ENCODE data around the gene DMAC2L. TPM values are rescaled to one million over a fixed set of nuclear protein-coding genes. Genes with fewer than 3 reads are reported as not detected.
"Not testable (repeated sequence)": the region's sequence is repeated elsewhere in the genome, so short reads cannot be mapped to it uniquely, and the experiment has no call there.

Gene DMAC2L
- total RNA-seq, 2 experiments from 2014 or later = 14.5 to 18.1 TPM

GRCh38 chr14:50312734-50313054 lies 570 bp downstream of the DMAC2L start:
- Mint-ChIP-seq H3K27me3 (no peaks in the 10 kb centered on the region), H3K9me3 (peaks cover 12% of the 10 kb centered on the region), H3K4me3 (peak overlapping the region; percentile 91), H3K27ac (peak overlapping the region; percentile 98), H3K4me1 (peaks cover 51% of the 10 kb centered on the region), H3K36me3 (peaks cover 47% of the 10 kb centered on the region)
- no peak for DNase-seq

- H3K4me1 Mint-ChIP-seq = peaks cover 52% of the 10 kb centered on the region
- H3K27me3 Mint-ChIP-seq, H3K4me3 Mint-ChIP-seq, H3K27ac Mint-ChIP-seq, DNase-seq: not testable (repeated sequence)
- peaks cover 42% of the 10 kb centered on the region for H3K36me3 Mint-ChIP-seq
- H3K9me3 Mint-ChIP-seq = peaks cover 12% of the 10 kb centered on the region
These were observed 2.0 kb downstream of the DMAC2L start for GRCh38 chr14:50314098-50314497.

DNA sequence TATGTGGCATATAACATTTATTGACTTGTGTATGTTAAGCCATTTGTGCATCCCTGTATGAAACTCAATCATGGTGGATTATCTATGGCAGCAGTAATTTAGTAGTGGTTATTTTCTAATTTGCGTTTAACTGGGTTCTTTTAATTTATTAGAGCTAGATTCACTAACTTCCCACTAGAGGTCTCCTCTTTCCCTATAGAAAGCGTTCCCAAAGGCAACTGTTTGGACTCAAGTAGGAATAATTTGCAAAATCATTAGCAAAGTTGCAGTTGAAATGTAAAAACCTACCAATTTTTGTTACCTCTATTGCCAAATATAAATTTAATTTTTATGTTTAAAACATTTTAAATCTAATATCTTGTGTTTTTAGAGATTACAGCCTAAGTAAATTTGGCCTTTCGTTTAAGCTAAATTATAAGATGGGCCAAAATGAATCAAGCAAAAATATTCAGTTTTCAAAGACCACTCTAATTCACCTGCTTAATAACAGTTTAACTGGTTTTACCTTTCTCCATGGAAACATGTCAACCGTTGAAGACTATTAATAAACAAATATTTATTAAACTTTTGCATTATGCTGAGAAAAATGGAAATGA lies 6.0 kb downstream of the DMAC2L start:
- no peak for DNase-seq
- no peak overlapping the region for H3K27ac Mint-ChIP-seq
- peaks cover 39% of the 10 kb centered on the region for H3K36me3 Mint-ChIP-seq
- peaks cover 12% of the 10 kb centered on the region for H3K9me3 Mint-ChIP-seq
- H3K27me3 Mint-ChIP-seq = no peaks in the 10 kb centered on the region
- H3K4me3 Mint-ChIP-seq = no peak overlapping the region
- peaks cover 48% of the 10 kb centered on the region for H3K4me1 Mint-ChIP-seq

DNA sequence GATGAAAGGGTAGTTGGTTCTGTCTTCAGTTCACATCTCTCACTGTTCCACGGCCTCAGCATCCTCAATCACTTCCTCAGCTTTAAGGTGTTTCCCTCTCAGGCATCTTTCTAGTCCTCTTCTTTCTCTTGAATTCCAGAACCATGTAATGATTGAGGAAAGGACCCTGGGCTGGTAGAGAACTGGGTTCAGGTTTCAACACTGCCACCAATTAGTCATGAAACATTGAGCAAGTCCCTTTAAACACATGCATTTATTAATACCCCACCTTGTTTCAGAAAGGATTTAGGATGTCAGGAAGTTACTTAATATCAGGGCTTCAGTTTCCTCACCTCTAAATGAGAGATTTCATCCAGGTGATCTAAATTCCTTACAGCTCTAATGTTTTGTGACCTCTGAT lies 7.2 kb downstream of the DMAC2L start:
- H3K36me3 Mint-ChIP-seq = peaks cover 28% of the 10 kb centered on the region
- H3K9me3 Mint-ChIP-seq = peaks cover 4% of the 10 kb centered on the region
- no peak for DNase-seq
- no peak overlapping the region for H3K27ac Mint-ChIP-seq
- H3K27me3 Mint-ChIP-seq = no peaks in the 10 kb centered on the region
- peaks cover 38% of the 10 kb centered on the region for H3K4me1 Mint-ChIP-seq
- no peak overlapping the region for H3K4me3 Mint-ChIP-seq

DNA sequence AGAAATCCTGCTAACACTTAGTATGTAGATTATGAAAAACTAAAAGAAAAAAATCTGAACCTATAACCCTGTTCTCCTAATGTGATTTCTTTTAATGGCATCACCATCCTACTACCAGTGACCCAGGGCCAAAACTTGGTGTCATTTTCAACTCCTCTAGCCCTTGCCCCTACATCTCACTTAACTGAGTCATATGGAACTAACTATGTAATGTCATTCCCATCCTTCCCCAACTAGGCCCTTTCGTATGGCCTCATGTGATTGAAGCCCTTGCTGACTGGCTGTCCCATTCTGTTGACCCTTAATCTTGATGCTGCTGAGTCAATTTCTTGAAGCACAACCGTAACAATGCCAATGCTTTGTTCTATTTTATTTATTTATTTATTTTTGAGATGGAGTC lies 7.6 kb downstream of the DMAC2L start:
- no peaks in the 10 kb centered on the region for H3K27me3 Mint-ChIP-seq
- peaks cover 3% of the 10 kb centered on the region for H3K9me3 Mint-ChIP-seq
- H3K36me3 Mint-ChIP-seq = peaks cover 24% of the 10 kb centered on the region
- H3K4me3 Mint-ChIP-seq = no peak overlapping the region
- H3K4me1 Mint-ChIP-seq = peaks cover 37% of the 10 kb centered on the region
- H3K27ac Mint-ChIP-seq = peak overlapping the region; percentile 29
- no peak for DNase-seq

GRCh38 chr14:50320283-50320682 lies 8.2 kb downstream of the DMAC2L start:
- H3K4me3 Mint-ChIP-seq = no peak overlapping the region
- no peak for DNase-seq
- no peak overlapping the region for H3K27ac Mint-ChIP-seq

DNA sequence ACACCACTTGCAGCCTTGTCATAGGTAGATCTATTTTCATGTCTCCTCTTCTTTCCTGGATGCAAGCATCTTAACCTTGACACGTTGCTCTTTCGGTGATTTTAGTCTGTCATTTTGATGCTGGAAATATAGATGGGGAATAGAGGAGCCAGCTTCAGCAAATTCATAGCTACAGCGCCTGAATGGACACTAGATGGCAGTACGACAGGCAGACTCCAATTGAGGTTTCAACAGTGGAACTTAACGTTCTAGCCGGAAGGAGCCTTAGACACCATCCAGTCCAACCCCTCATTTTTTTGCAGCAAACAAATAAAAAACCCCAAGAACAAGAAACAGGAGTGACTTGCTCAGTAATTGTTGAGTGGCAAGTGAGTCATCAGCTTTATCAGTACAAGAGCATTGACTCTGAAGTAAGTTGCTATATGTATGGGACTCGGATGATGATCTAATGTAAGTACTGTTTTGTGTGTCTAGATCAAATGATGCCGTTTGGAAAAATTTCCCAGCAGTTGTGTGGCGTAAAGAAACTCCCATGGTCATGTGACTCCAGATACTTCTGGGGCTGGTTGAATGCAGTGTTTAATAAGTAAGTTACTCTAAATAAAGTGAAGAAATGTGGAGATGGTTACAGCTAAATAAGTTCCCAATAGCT lies 9.0 kb downstream of the DMAC2L start:
- no peak overlapping the region for H3K4me3 Mint-ChIP-seq
- H3K4me1 Mint-ChIP-seq = peaks cover 33% of the 10 kb centered on the region
- no peak overlapping the region for H3K27ac Mint-ChIP-seq
- H3K36me3 Mint-ChIP-seq = peaks cover 14% of the 10 kb centered on the region
- H3K9me3 Mint-ChIP-seq = peaks cover 2% of the 10 kb centered on the region
- no peaks in the 10 kb centered on the region for H3K27me3 Mint-ChIP-seq
- peak; percentile 63 for DNase-seq

More at GRCh38 chr14:50320283-50320682, 8.2 kb downstream of the DMAC2L start:
- H3K27me3 Mint-ChIP-seq = no peaks in the 10 kb centered on the region
- peaks cover 37% of the 10 kb centered on the region for H3K4me1 Mint-ChIP-seq
- peaks cover 3% of the 10 kb centered on the region for H3K9me3 Mint-ChIP-seq
- peaks cover 20% of the 10 kb centered on the region for H3K36me3 Mint-ChIP-seq

DNA sequence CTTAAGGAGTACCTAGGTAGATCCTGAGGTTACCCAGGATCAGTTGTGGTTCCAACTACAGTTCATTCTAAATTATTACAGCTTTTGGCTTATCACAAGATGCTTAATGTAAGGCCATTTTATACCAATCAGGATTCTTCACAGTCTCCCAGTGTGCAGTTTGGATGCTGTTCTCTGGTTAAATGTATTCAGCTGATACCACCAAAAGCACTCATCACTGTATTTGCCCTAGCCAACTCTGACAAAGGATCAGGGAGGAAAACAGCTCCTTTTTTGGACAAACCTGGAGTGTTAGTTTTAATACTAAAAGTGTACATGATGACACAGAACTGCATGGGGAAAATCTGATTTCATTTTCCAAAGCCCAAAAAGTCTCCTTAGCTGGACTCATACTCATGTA lies 19.5 kb downstream of the DMAC2L start:
- Mint-ChIP-seq H3K27me3 (no peaks in the 10 kb centered on the region), H3K36me3 (no peaks in the 10 kb centered on the region), H3K9me3 (no peaks in the 10 kb centered on the region), H3K27ac (no peak overlapping the region), H3K4me1 (peaks cover 11% of the 10 kb centered on the region), H3K4me3 (no peak overlapping the region)
- DNase-seq = no peak

- no peak overlapping the region for H3K27ac Mint-ChIP-seq
- H3K27me3 Mint-ChIP-seq = no peaks in the 10 kb centered on the region
- no peaks in the 10 kb centered on the region for H3K36me3 Mint-ChIP-seq
- no peaks in the 10 kb centered on the region for H3K9me3 Mint-ChIP-seq
- DNase-seq = no peak
- H3K4me1 Mint-ChIP-seq = peaks cover 12% of the 10 kb centered on the region
- no peak overlapping the region for H3K4me3 Mint-ChIP-seq
These were observed 20.9 kb downstream of the DMAC2L start for GRCh38 chr14:50333014-50333509.

DNA sequence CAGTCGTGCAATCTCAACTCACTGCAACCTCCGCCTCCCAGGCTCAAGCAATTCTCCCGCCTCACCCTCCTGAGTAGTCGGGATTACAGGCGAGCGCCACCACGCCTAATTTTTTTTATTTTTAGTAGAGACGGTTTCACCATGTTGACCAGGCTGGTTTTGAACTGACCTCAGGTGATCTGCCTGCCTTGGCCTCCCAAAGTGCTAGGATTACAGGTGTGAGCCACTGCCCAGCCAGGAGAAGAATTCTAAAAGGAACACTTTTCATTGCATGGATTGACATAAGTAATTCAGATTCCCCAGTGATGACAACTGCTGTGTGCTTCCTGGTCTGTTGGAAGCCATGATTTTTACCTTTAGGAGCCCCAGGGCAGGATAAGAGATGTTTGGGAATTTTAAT lies 22.1 kb downstream of the DMAC2L start:
- no peaks in the 10 kb centered on the region for H3K27me3 Mint-ChIP-seq
- no peaks in the 10 kb centered on the region for H3K9me3 Mint-ChIP-seq
- no peak overlapping the region for H3K27ac Mint-ChIP-seq
- H3K4me1 Mint-ChIP-seq = peaks cover 12% of the 10 kb centered on the region
- DNase-seq = no peak
- no peak overlapping the region for H3K4me3 Mint-ChIP-seq
- H3K36me3 Mint-ChIP-seq = no peaks in the 10 kb centered on the region

- H3K27me3 Mint-ChIP-seq = no peaks in the 10 kb centered on the region
- H3K9me3 Mint-ChIP-seq = no peaks in the 10 kb centered on the region
- peaks cover 12% of the 10 kb centered on the region for H3K4me1 Mint-ChIP-seq
- H3K27ac Mint-ChIP-seq = no peak overlapping the region
- no peak overlapping the region for H3K4me3 Mint-ChIP-seq
- H3K36me3 Mint-ChIP-seq = no peaks in the 10 kb centered on the region
- no peak for DNase-seq
These were observed 23.3 kb downstream of the DMAC2L start for GRCh38 chr14:50335389-50335788.

DNA sequence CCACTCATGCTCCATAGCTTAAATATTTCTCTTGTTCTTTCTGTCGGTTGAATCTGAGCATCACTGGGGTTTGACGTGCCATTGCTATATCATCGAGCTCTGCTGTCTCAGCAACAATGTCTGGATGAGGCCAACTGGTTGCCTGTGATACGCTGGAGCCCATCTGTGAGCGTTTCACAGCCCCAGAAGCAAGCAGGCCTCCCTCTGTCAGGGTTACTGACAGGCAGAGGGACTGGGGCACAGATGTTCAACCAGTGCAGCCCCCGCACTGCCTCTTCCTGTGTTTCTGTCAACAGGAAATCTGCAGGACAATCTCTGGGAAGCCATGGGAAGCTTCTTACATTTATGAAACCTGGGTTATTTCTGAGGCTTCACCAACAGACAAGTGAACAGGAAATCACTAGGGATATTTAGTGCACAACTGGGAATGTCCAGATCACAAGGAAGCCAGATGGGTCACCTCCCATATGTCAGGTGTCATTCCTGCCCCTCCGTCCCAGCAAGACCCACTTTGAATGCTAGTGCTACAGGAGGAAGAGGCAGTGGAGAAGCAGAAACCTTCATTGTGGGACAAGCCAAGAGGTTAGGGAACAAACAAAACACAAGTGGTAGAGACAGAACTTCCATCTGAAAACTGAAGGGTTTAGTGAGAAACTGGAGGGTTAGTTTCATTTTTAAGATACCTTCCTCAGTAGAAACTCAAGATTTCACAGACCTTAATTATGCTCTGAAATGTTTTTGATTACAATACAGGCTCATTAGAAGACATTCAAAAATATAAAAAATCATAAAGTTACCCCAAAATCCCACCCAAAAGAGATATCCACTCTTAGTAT lies 24.1 kb downstream of the DMAC2L start:
- H3K36me3 Mint-ChIP-seq = no peaks in the 10 kb centered on the region
- no peak for DNase-seq
- H3K4me3 Mint-ChIP-seq = no peak overlapping the region
- H3K27me3 Mint-ChIP-seq = no peaks in the 10 kb centered on the region
- no peaks in the 10 kb centered on the region for H3K9me3 Mint-ChIP-seq
- peak overlapping the region; percentile 64 for H3K27ac Mint-ChIP-seq
- peaks cover 12% of the 10 kb centered on the region for H3K4me1 Mint-ChIP-seq

- Mint-ChIP-seq H3K4me3 (no peak overlapping the region), H3K9me3 (no peaks in the 10 kb centered on the region), H3K27me3 (no peaks in the 10 kb centered on the region), H3K4me1 (peaks cover 26% of the 10 kb centered on the region), H3K36me3 (no peaks in the 10 kb centered on the region), H3K27ac (no peak overlapping the region)
- DNase-seq = no peak
These were observed 26.5 kb downstream of the DMAC2L start for GRCh38 chr14:50338587-50338986.

- Mint-ChIP-seq H3K36me3 (peaks cover 3% of the 10 kb centered on the region), H3K9me3 (no peaks in the 10 kb centered on the region), H3K27me3 (no peaks in the 10 kb centered on the region), H3K4me3 (no peak overlapping the region), H3K27ac (no peak overlapping the region), H3K4me1 (peaks cover 31% of the 10 kb centered on the region)
- no peak for DNase-seq
These were observed 27.2 kb downstream of the DMAC2L start for GRCh38 chr14:50339178-50339804.

GRCh38 chr14:50340045-50340444 lies 27.9 kb downstream of the DMAC2L start:
- H3K4me1 Mint-ChIP-seq = peaks cover 38% of the 10 kb centered on the region
- H3K27me3 Mint-ChIP-seq = no peaks in the 10 kb centered on the region
- no peak for DNase-seq

More at GRCh38 chr14:50340045-50340444, 27.9 kb downstream of the DMAC2L start:
- Mint-ChIP-seq H3K4me3 (no peak overlapping the region), H3K27ac (no peak overlapping the region), H3K36me3 (peaks cover 7% of the 10 kb centered on the region), H3K9me3 (no peaks in the 10 kb centered on the region)
